Caki2 (cell line): ENCODE results near the gene ICOSLG. TPM values are rescaled to one million over a fixed set of nuclear protein-coding genes. Genes with fewer than 3 reads are reported as not detected.
"Not testable (repeated sequence)": the region's sequence is repeated elsewhere in the genome, so short reads cannot be mapped to it uniquely, and the experiment has no call there.

Experiments used
- DNase-seq: peaks from one replicate; pipeline ENCODE4 v3.0.0-alpha.2; 2015; ENCODE audit warnings: low read depth
- in situ Hi-C: cut with HindIII; loops from 2 replicates; pipeline ENCODE4 v1.10.0; 2016; ENCODE audit warnings: low sequenced_read_pairs, low pct_unique_long_range_greater_than_20kb, mixed read lengths
- total RNA-seq: library from RNA; depleted of rRNA; stranded (reverse); fragments of >200 nt; shearing (Covaris generic); gene quantifications from 2 replicates; pipeline ENCODE4 v1.2.3, GENCODE V29; 2014; ENCODE audit warnings: low replicate concordance

The ICOSLG gene
- total RNA-seq, 1 experiment from 2014 or later: 5.0 TPM

DNA sequence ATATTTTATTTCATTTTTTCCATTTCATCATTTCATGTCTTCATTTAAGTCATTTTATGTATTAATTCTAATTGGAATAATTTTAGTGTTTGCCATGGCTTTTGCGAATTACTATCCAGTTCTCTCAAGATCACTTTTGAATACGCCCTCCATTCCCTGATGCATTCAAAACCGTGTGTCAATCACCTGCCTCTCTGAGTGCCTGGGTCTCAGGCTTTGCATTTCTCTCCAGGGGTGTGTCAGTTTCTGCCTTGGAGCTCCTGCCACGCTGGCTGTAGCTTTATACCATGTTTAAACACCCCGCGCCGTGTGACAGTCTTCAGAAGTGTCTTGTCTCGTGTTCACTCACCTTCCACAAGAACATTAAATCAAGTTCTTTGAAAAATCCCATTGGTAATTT is 28.3 kb upstream of the ICOSLG start:
- no peak for DNase-seq
- in situ Hi-C loops: no loop called here

- no peak for DNase-seq
- in situ Hi-C loops: no loop called here
These were observed 27.0 kb upstream of the ICOSLG start for GRCh38 chr21:44267655-44268142.

- in situ Hi-C loops: no loop called here
- no peak for DNase-seq
These were observed 25.1 kb upstream of the ICOSLG start for GRCh38 chr21:44265734-44266270.

DNA sequence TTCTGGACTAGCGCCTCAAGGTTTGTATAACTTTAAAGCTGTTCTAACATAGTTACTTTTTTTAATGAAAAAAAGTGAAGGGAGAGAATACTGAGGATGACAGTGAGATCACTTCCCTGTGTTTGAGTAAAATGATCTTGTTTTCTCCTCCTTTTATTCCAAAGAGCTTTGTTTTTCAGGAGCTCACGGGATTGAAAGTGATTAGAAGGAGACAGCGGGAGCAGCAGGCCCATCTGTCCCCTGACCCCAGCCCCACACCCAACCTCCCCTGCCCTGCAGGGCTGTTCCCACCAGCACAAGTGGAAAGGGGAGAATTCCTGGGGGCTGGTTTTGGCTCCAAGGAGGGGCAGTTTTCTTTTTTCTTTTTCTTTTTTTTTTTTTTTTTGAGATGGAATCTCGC is 23.0 kb upstream of the ICOSLG start:
- DNase-seq: no peak
- in situ Hi-C loops: no loop called here

GRCh38 chr21:44263221-44263760 is 22.5 kb upstream of the ICOSLG start:
- in situ Hi-C loops: no loop called here
- no peak for DNase-seq

DNA sequence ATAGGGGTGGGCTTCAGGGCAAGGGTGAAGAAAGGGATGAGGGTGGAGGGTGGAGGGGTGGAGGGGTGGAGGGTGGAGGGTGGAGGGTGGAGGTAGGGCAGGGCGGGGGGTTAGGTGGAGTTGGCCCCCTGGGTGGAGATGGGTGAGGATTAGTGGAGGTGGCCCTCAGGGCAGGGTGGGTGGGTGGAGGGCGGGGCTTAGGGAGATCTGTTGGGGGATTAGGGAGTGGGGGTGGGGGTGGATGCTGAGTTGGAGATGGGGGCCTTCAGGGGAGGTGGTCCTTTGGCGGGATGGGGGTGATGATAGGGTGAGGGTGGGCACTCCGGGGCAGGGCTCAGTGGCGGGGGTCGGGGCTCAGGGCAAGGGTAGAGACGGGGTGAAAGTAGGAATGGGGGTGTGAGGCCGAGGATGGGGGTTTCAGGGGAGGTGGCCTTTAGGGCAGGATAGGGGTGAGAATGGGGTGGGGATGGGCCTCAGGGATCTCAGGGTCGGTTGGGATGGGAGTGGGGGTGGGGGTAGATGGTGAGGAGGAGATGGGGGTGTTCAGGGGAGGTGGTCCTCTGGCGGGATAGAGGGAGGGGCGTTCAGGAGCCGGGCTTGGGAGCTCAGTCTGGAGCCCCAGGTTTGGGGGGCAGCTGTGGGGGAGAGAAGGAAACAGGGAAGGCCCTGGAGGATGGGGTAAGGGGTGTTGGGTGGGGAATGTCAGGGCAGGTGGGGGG is 21.8 kb upstream of the ICOSLG start:
- no peak for DNase-seq
- in situ Hi-C loops: no loop called here

DNA sequence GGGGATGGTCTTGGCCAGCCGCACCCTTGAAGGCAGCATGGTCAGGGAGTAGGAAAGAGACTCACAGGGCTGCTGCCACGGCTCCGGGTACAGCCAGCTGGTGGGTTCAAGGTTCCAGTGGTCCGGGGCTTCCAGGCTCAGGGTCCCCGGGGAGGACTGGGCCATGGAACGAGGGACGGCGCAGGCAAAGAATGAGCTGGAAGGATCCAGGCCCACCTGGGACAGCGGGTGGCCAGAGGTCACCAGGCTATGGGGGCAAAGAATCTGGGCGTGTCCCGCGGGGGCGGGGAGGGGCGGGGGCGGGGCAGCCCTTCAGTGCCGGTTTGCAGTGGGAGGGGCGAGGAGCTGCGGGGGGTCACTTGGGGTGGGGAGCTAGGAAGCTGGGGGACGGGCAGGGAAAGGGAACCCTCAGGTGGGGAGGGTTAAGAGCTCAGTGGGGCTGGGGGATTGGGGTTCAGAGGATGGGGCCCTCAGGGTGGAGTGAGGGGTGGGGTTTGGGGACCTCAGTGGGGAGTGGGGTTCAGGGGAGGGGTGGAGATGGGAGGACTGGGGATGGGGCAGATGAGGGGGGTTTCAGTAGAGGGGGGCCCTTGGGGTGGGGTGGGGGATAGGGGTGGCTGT is 21.0 kb upstream of the ICOSLG start, which contains the start of gene DNMT3L:
Gene DNMT3L, minus strand, starts transcription at position 223 of the 621 bp plus-strand sequence. CDS start 638 bp downstream, outside the sequence.
- in situ Hi-C loops: no loop called here
- no peak for DNase-seq

DNA sequence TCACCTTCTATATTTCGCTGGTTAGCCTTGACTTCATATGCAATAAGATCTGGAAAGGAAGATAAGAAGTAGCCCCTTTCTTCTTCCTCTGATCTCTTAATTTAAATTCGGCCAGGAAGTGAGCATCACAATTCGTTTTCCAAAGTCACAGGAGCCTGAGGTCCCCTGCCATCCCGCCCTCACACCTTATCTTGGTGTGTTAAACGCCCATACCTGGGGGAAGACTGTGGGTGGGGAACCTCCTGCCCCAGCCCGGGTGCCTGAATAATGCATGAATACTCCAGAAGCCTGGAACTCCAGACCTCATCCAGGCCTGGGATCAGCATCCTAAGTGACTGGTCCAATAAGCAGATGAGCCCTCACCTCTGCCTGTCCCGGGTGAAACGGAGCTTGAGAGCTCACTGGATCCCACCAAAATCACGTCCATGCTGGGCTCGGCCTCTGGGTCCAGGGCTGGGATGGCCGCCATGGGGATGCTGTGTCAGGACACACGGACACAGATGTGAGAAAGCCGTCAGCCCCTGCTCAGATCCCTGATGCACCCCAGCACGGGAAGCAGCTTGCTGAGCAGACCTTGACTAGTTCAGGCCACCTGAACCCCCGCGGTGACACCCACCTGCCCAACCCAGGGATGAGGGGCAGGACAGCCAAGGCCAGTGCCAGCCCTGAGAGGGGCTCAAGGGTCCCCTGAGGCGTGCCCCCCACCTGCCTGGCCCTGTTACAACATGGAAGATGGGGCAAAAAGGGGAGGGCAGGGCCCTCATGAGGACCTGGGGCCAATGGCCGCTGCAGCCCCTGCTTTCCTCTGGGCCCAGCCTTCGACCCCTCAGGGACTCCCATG is 20.3 kb upstream of the ICOSLG start:
- in situ Hi-C loops: no loop called here
- no peak for DNase-seq

GRCh38 chr21:44260066-44260465 is 19.3 kb upstream of the ICOSLG start:
- in situ Hi-C loops: no loop called here

DNA sequence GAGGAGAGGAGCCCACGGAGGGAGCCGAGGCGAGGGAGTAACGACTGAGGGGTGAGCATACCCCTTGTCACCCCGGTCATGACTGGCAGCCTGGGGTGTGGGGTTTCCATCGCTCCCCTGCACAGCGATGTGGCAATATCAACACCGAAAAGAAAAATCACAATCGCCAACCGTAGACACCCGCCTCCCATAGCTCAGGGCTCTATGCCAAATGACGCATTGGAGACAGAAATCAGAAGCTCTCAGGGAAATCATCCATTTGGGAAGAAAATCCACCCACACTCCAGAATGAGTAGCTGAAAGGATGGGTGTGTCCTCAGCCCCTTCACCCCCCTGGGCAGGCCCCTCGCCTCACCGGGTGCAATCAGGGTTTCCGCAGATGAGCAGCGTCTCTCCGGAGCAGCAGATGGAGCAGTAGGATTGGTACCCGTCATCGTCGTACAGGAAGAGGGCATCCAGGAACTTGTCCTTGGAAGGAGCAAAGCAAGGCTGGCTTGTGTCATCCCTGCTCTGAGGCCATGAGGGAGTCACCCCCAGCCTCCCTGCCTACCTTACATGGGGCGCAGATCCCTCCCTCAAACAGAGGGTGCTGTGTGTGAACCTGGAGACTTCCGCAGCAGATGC is 18.5 kb upstream of the ICOSLG start:
- in situ Hi-C loops: no loop called here
- no peak for DNase-seq

More at GRCh38 chr21:44260066-44260465, 19.3 kb upstream of the ICOSLG start:
- DNase-seq: no peak

GRCh38 chr21:44258056-44258725 is 17.4 kb upstream of the ICOSLG start:
- no peak for DNase-seq
- in situ Hi-C loops: no loop called here

GRCh38 chr21:44255511-44255981 is 14.8 kb upstream of the ICOSLG start:
- DNase-seq: no peak
- in situ Hi-C loops: no loop called here

GRCh38 chr21:44253832-44254710 is 13.3 kb upstream of the ICOSLG start:
- in situ Hi-C loops: no loop called here
- no peak for DNase-seq

- DNase-seq, in situ Hi-C loops: not testable (repeated sequence)
These were observed 8.7 kb upstream of the ICOSLG start for GRCh38 chr21:44249204-44250037.

- DNase-seq, in situ Hi-C loops: not testable (repeated sequence)
These were observed 7.2 kb upstream of the ICOSLG start for GRCh38 chr21:44247904-44248303.

GRCh38 chr21:44243980-44244379 is 3.2 kb upstream of the ICOSLG start:
- DNase-seq, in situ Hi-C loops: not testable (repeated sequence)
